GM13977 (cell line): ENCODE data around the gene CNR2.
A peak's percentile ranks its signal among the peaks of the same experiment; 100 is the strongest.
"Not testable (repeated sequence)": the region's sequence is repeated elsewhere in the genome, so short reads cannot be mapped to it uniquely, and the experiment has no call there.

Source experiments
- DNase-seq: peaks from one replicate; pipeline ENCODE4 v3.0.0; 2012; ENCODE audit warnings: low spot score
- CTCF ChIP-seq: IDR thresholded peaks from 2 replicates; pipeline ENCODE4 v1.5.1; 2012; ENCODE audit warnings: mild to moderate bottlenecking, control low read depth; ENCODE audit not compliant: insufficient read depth; ENCODE audit errors: extremely low read depth, missing control alignments
- in situ Hi-C: fragments of 300-500 bp; cut with MboI; formaldehyde crosslinking; loops from one replicate; pipeline ENCODE4 v1.12.0; 2022; ENCODE audit warnings: low sequenced_read_pairs, low pct_unique_long_range_greater_than_20kb, mixed read lengths, inconsistent platforms; ENCODE audit not compliant: unreplicated experiment

CNR2 gene

GRCh38 chr1:23838401-23838866 lies 74.7 kb downstream of the CNR2 start:
- DNase-seq: peak; percentile 80
- no peak for TF ChIP-seq CTCF
- in situ Hi-C loops: no loop called here

GRCh38 chr1:23837908-23838307 lies 75.3 kb downstream of the CNR2 start:
- TF ChIP-seq CTCF: no peak
- no peak for DNase-seq
- in situ Hi-C loops: no loop called here

GRCh38 chr1:23836037-23836436 lies 77.1 kb downstream of the CNR2 start:
- DNase-seq: no peak
- in situ Hi-C loops: no loop called here
- no peak for TF ChIP-seq CTCF

GRCh38 chr1:23834156-23834555 lies 79.0 kb downstream of the CNR2 start:
- DNase-seq, in situ Hi-C loops: not testable (repeated sequence)

GRCh38 chr1:23827717-23828116 lies 85.4 kb downstream of the CNR2 start:
- in situ Hi-C loops: no loop called here
- no peak for DNase-seq
- TF ChIP-seq CTCF: no peak

GRCh38 chr1:23826590-23826989 lies 86.6 kb downstream of the CNR2 start:
- DNase-seq, in situ Hi-C loops: not testable (repeated sequence)

- DNase-seq: peak; percentile 74
- TF ChIP-seq CTCF: no peak
- in situ Hi-C loops: no loop called here
These were observed 87.2 kb downstream of the CNR2 start for GRCh38 chr1:23825762-23826522.
